ENCODE results near the gene TUBA8.
A peak's percentile ranks its signal among the peaks of the same experiment; 100 is the strongest.
"Not testable (repeated sequence)": the region's sequence is repeated elsewhere in the genome, so short reads cannot be mapped to it uniquely, and the experiment has no call there.

Gene TUBA8

GRCh38 chr22:18110194-18110953 is at the start of gene TUBA8:
TUBA8 (plus strand) TSS chr22:18110809; CDS start chr22:18110866, 57 bp downstream.
- peak in 1 of 4 experiments; percentile 8 for DNase-seq

GRCh38 chr22:18062421-18062820 is 48.2 kb upstream of the TUBA8 start:
- no peak for DNase-seq

- no peak for DNase-seq
These were observed 47.3 kb upstream of the TUBA8 start for GRCh38 chr22:18063306-18063705.

GRCh38 chr22:18063715-18064114 is 46.9 kb upstream of the TUBA8 start:
- DNase-seq: not testable (repeated sequence)

- DNase-seq: no peak
These were observed 46.0 kb upstream of the TUBA8 start for GRCh38 chr22:18064636-18065035.

- DNase-seq: no peak
These were observed 45.4 kb upstream of the TUBA8 start for GRCh38 chr22:18065256-18065655.

- DNase-seq: no peak
These were observed 44.3 kb upstream of the TUBA8 start for GRCh38 chr22:18066181-18066859.

- DNase-seq: no peak
These were observed 43.5 kb upstream of the TUBA8 start for GRCh38 chr22:18067121-18067520.

GRCh38 chr22:18067548-18068341 is 42.9 kb upstream of the TUBA8 start:
- no peak for DNase-seq

GRCh38 chr22:18068381-18068988 is 42.1 kb upstream of the TUBA8 start:
- DNase-seq: no peak

- no peak for DNase-seq
These were observed 41.6 kb upstream of the TUBA8 start for GRCh38 chr22:18069041-18069440.

- no peak for DNase-seq
These were observed 40.6 kb upstream of the TUBA8 start for GRCh38 chr22:18070041-18070440.

- no peak for DNase-seq
These were observed 39.9 kb upstream of the TUBA8 start for GRCh38 chr22:18070556-18071306.

GRCh38 chr22:18071307-18071967 is 39.2 kb upstream of the TUBA8 start:
- DNase-seq: not testable (repeated sequence)

- DNase-seq: no peak
These were observed 38.7 kb upstream of the TUBA8 start for GRCh38 chr22:18071968-18072310.

GRCh38 chr22:18073467-18073866 is 37.1 kb upstream of the TUBA8 start:
- no peak for DNase-seq

GRCh38 chr22:18073927-18074326 is 36.7 kb upstream of the TUBA8 start:
- not testable (repeated sequence) for DNase-seq

- no peak for DNase-seq
These were observed 35.4 kb upstream of the TUBA8 start for GRCh38 chr22:18075101-18075719.

- peak in 1 of 4 experiments; percentile 7 for DNase-seq
These were observed 34.7 kb upstream of the TUBA8 start for GRCh38 chr22:18075720-18076497.

- DNase-seq: no peak
These were observed 33.4 kb upstream of the TUBA8 start for GRCh38 chr22:18077087-18077638.
